HG03565 (cell line): ENCODE results near the gene DCN.

Source experiments
- ATAC-seq: cut with Tn5 transposase; IDR thresholded peaks from one replicate; pipeline ENCODE4 v1.9.1; 2021; ENCODE audit warnings: mild to moderate bottlenecking, moderate library complexity; ENCODE audit not compliant: unreplicated experiment

Gene DCN

DNA sequence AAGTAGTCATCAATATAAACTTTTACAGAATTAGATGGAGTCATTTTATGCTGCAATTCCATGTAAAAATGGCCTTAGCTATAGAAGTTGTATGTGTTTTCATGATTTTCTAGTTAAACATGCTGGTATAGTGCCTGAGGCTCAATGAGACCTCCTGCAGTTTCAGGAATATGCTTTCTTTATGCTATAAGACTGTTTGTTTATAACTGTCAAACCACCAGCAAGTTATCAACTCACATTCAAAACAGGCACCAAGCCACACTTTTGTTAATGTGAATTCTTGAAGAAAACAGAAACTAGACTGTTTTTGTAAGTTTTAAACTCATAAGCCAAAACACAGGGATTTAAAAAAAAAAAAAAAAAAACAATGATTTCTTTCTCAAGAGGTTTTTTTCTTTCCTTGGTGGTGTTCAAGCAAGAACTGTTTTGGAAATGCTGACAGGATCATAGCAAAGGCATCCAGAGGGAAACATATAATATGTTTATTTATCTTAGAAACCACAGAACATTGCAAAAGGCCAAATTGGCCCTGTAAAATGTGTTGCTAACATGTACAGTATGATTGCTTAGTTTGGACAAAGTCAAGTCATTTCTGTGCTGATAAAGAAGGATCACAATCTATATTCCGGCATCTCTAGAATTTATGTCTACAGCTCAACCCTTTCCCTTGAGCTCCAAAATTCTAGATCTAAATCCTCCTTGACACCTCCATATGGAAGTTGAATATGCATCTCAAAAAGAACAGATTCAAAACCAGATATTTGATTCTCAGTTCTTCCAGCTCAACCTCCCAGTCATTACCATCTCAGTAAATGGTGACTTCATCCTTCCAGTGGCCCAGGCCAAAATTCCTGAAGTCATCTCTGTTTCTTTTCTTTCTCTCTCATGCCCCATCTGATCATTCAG, 42.3 kb downstream of the DCN start:
- ATAC-seq = no peak

GRCh38 chr12:91139286-91139685, 43.3 kb downstream of the DCN start:
- no peak for ATAC-seq

- no peak for ATAC-seq
Measured at GRCh38 chr12:91138337-91138920, 44.2 kb downstream of the DCN start.

DNA sequence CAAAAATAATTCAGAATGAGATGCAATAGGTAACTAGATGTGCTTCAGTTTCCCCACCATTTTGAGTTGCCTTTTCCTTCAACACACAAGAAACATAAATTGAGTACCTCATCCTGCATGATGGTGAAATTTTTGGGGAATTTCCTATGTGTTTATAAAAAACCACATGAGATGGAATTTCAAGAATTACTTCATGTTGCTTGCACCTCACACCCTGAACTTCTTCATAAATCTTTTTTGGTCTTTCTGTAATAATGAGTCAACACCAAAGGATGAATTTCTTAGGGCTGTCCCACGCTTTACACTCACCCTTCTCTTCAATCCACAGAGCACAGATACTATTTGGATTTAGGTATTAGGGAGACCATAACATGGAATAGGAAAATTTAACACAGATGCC, 48.7 kb downstream of the DCN start:
- ATAC-seq = no peak

DNA sequence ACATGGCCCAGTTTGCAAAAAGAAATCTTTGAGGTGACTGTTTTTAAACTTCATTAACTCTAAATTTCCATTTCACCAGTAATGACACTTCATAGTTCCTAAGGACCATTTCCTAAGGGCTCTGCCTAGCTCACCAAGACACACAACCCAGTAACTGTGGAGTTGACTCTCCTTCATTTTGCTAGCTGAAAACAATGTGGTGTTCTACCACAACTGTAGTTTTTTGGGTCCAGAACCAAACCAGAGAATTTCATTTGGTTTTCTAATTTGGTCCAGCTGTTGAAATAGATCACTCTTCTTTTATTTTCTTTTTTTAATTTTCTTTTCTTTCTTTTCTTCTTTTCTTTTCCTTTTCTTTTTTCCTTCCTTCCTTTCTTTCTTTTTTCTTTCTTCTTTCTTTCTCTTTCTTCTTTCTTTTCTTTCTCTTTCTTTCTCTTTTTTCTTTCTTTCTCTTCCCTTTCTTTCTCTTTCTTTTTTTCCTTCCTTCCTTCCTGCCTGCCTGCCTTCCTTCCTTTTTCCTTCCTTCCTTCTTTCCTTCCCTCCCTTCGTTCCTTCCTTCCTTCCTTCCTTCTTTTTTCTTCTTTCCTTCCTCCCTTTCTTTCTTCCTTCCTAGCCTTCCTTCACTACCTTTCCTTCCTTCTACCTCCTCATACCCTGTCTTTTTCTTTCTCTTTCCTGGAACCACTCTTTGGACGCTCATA, 52.8 kb downstream of the DCN start:
- ATAC-seq = no peak

- ATAC-seq = no peak
Measured at GRCh38 chr12:91127751-91128150, 54.9 kb downstream of the DCN start.

DNA sequence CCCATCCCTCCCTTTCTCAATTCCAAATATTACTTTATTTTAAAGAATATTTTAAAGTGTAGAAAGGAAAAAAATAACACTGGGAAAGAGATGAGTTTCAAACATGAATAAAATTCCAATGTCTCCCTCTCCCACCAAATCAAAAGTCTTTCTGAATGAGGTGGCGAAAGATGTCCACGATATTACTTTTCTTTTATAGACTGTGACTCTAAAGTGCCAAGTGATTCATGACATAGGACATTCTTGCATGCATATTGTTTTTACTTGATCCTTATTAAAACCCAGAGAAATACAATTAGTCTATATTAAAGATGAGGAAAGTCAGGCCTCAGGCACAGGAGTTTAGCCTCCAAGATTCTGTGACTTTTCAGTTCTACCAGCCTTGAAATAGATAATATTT, 55.3 kb downstream of the DCN start:
- ATAC-seq = no peak

- no peak for ATAC-seq
Measured at GRCh38 chr12:91126516-91126915, 56.1 kb downstream of the DCN start.

GRCh38 chr12:91123236-91123916, 59.2 kb downstream of the DCN start:
- no peak for ATAC-seq

DNA sequence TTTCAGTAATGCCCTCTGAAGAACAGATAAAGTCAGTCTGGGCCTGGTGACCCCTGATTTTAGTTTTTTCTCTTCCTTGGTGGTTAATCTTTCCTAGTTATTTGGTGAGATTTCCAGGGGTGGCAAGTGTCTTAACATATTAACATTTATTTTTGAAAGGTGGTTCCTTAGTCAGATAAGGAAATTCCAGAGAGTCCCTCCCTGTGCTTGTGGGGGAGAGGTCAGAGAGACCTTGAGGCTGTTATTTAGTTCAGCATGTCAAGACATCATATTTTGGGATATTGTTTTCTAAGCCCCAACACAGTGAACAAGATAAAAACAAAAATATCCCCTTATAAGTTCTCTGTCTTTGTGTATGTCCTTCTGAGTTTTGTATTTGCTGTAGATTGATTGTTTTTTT, 61.8 kb downstream of the DCN start:
- no peak for ATAC-seq

- no peak for ATAC-seq
Measured at GRCh38 chr12:91119089-91119488, 63.5 kb downstream of the DCN start.

DNA sequence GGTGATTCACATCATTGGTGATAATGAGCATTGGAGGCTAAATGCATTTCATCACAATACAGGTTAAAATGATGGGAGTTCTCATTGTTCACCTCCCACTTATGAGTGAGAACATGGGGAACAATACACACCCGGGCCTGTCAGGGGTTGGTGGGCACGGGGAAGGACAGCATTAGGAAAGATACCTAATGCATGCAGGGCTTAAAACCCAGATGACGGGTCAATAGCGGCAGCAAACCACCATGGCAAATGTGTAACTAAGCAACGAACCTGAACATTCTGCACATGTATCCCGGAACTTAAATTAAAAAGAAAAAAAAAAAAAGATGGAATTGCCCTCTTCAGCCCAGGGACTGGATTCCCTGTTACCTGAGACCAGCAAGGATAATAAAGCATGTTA, 69.0 kb downstream of the DCN start:
- no peak for ATAC-seq

DNA sequence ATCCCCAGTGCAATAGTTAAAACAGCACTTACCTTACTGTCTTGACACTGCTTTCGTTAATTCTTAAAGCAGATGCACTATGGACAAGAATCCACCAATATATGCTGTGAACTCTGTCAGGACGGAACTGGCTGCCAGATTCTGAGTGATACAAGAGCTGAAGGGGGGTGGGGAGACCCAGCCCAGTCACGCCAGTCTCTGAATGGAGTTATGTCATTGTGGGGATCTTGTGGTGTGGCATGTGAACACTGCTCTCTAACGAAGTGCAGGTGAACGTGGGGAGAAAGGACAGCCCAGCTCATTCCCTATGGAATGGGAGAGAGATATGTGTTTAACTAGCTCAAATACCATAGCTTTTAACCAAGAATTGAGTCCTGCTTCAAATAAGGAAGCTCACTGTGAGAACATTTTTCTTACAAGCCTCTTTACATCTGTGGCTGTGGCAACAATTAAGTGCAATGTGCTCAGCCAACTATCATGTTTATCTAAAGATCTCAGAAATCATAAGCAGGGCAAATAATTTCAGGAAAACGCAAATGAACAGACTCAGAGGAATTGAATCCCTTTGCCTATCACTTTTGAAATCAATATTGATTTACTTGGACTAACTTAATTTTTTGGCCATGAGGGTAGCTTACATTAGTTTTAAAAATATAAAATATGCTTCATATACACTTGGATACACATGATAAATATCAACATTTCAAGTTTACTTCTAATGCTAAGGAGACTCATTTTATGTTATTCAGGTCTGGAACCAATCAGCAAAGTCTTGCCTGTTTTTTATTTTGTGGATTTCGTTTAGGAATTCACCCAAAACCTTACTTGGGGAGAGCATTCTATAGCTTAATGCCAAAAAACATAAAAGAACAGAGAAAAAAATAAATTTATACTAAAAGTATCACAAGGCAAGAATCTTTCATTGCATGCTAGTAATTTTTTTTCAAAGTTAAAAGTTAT, 71.0 kb downstream of the DCN start, which contains the start of gene LUM:
LUM (minus strand) TSS at position 129 of the 960 bp plus-strand sequence. CDS start 2,515 bp downstream, outside the sequence.
- ATAC-seq = no peak

DNA sequence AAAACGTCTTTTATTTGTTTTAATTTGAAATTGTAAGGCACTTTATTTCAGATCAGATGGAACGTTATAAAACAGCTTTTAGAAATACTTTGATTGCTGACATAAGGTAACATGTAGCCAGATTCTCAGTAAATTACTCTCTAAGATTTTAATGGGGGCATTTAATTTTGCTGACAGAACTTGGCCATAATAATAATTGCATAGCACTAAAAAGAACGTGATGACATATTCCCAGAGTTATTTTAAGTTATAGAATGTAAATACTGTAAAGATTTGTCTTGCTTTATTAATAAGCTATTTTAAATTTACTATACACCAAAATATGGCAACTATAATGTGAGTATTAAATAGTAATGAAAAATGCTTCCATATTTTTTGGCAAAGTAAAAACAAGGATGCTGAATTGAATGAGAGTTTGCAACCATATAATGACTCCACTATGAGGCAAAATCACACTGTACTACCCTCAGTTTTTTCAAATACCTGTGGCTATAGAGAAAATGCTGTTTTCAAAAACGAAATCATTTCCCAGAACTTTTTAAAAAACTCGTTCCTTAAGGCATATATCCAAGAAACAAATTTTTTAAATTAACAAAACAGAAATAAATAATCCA, 72.2 kb downstream of the DCN start:
- ATAC-seq = no peak

GRCh38 chr12:91109581-91110310, 72.9 kb downstream of the DCN start:
- ATAC-seq = no peak

DNA sequence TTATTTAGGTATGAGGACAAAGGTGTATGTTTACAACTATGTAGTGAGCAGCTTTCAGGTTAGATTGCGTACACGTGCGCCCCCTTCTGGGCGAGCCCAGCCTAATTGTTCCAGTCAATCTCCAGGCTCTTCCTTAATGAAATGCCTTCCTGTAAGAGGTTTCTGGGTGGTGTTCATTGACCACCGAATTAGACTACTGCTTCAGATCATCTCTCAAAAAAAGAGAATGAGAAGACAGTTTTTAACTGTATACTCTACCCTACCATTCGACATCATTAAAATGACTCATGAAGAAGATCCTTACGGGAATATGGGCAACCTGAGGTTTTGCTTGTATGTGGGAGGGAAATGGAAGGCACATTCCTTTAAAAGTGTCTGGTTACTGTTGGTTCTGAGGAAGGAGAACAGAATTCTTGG, 73.5 kb downstream of the DCN start:
- peak; percentile 76 for ATAC-seq

DNA sequence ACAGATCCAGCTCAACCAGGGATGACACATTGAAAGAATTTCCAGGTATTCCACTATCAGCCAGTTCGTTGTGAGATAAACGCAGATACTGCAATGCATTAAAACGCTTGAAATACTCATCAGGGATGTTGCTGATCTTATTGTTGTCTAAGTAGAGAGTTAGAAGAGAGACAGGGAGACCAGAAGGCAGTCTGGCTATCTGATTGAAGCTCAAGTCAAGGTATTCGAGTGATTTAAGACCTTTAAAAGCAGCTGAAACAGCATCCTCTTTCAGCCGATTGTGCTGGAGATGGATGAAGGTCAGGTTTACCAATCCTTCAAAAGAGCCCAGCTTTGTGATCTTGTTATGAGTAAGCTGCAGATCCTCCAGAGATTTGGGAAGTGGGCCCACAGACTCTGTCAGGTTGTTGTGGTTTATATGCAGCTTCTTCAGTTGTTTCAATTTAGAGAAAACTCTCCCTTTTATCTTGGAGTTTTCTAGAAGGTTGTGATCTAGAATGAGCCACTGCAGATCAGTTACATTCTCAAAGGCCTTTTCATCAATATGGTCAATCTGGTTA, 74.3 kb downstream of the DCN start:
- no peak for ATAC-seq

DNA sequence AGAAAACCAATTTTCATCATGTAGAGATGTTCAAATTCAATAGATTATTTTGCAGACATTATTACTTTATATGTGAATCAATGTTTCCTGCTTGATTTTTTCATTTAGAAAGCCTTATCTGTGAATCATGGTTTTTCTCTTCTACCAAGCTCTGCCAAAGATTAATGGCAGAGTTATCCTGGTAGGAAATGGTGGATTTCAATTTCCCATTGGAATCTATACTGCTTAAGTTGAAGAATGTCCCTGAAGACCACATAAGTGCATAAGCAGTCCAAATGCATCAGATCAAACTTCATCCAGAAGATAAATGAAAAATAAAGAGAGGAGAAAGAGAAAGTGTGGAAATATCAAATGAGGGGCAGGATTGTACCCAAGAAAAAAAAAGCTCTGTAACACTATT, 76.3 kb downstream of the DCN start:
- ATAC-seq = no peak

GRCh38 chr12:91105807-91106206, 76.8 kb downstream of the DCN start:
- ATAC-seq = no peak
